Type B pancreatic cell (in vitro differentiated cells): ENCODE measurements around the gene CHMP4B. TPM values are rescaled to one million over a fixed set of nuclear protein-coding genes. Genes with fewer than 3 reads are reported as not detected.

Source experiments
- DNase-seq: peaks from one replicate; pipeline ENCODE4 v3.0.0; 2021; ENCODE audit warnings: mixed read lengths; ENCODE audit not compliant: unreplicated experiment; ENCODE audit errors: extremely low spot score
- H3K27ac Mint-ChIP-seq: 2 replicates; pipeline ENCODE4 v1.8.0; 2021; ENCODE audit warnings: mild to moderate bottlenecking, mixed read lengths
- H3K27me3 Mint-ChIP-seq: 2 replicates; pipeline ENCODE4 v1.8.0; 2021; ENCODE audit warnings: mixed read lengths
- H3K36me3 Mint-ChIP-seq: 2 replicates; pipeline ENCODE4 v1.8.0; 2021; ENCODE audit warnings: mixed read lengths
- H3K4me1 Mint-ChIP-seq: one replicate; pipeline ENCODE4 v1.8.0; 2021; ENCODE audit warnings: mixed read lengths; ENCODE audit not compliant: unreplicated experiment
- H3K4me3 Mint-ChIP-seq: 2 replicates; pipeline ENCODE4 v1.8.0; 2021; ENCODE audit warnings: mild to moderate bottlenecking, mixed read lengths
- H3K9me3 Mint-ChIP-seq: 2 replicates; pipeline ENCODE4 v1.8.0; 2021; ENCODE audit warnings: mixed read lengths
- CTCF ChIP-seq: fragments of 200-600 bp; sonication (generic); conservative IDR thresholded peaks from 2 replicates; pipeline ENCODE4 v1.5.0; 2021; ENCODE audit warnings: antibody characterized with exemption, mild to moderate bottlenecking
- total RNA-seq: library from RNA; stranded (reverse); gene quantifications from 2 replicates; pipeline ENCODE4 v1.2.1, GENCODE V29; 2021; ENCODE audit warnings: low replicate concordance

Gene CHMP4B
- total RNA-seq, 1 donor from 2014 or later, result 111 TPM

GRCh38 chr20:33897313-33897912, 86.3 kb downstream of the CHMP4B start:
- Mint-ChIP-seq H3K4me3 (no peak overlapping the region), H3K4me1 (peaks cover 5% of the 10 kb centered on the region), H3K27ac (no peak overlapping the region), H3K9me3 (no peaks in the 10 kb centered on the region), H3K27me3 (peaks cover 21% of the 10 kb centered on the region), H3K36me3 (no peaks in the 10 kb centered on the region)
- no peak for DNase-seq
- peak; percentile 61 for TF ChIP-seq CTCF

- DNase-seq, result no peak
Observed at GRCh38 chr20:33899106-33899505, 88.0 kb downstream of the CHMP4B start.

DNA sequence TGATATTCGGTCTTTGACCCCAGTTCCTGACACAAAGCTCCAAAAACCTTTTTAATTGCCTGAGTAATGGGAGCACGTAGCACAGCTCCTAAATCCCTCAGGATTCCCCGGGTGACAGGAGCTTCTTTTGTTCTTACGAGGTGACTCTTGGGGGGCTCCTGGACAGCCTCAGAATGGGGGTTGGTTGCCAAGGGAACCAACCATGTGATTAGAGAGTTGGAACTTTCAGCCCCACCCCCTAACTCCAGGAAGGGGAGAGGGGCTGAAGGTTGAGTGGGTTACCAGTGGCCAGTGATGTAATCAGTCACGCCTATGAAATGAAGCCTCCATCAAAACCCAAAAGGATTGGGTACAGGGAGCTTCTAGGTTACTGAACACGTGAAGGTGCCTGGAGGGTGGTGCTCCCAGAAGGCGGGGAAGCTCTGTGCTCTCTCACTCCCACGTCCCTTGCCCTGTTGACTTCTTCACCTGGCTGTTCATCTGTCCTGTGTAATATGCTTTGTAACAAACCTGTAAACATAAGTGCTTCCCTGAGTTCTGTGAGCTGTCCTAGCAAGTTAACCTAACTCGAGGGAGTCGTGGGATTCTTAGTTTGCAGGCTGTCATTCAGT, 89.5 kb downstream of the CHMP4B start:
- TF ChIP-seq CTCF, result no peak
- Mint-ChIP-seq H3K27ac (no peak overlapping the region), H3K27me3 (peaks cover 19% of the 10 kb centered on the region), H3K4me3 (no peak overlapping the region), H3K9me3 (no peaks in the 10 kb centered on the region), H3K4me1 (peaks cover 5% of the 10 kb centered on the region), H3K36me3 (no peaks in the 10 kb centered on the region)
- no peak for DNase-seq

More at GRCh38 chr20:33899106-33899505, 88.0 kb downstream of the CHMP4B start:
- Mint-ChIP-seq H3K4me3 (no peak overlapping the region), H3K36me3 (no peaks in the 10 kb centered on the region), H3K27me3 (peaks cover 21% of the 10 kb centered on the region), H3K4me1 (peaks cover 5% of the 10 kb centered on the region), H3K9me3 (no peaks in the 10 kb centered on the region), H3K27ac (no peak overlapping the region)
- no peak for TF ChIP-seq CTCF

GRCh38 chr20:33901132-33901523, 90.0 kb downstream of the CHMP4B start:
- no peak for DNase-seq
- Mint-ChIP-seq H3K27me3 (peaks cover 15% of the 10 kb centered on the region), H3K36me3 (no peaks in the 10 kb centered on the region), H3K4me1 (peaks cover 5% of the 10 kb centered on the region), H3K4me3 (no peak overlapping the region), H3K9me3 (no peaks in the 10 kb centered on the region), H3K27ac (no peak overlapping the region)
- no peak for TF ChIP-seq CTCF

DNA sequence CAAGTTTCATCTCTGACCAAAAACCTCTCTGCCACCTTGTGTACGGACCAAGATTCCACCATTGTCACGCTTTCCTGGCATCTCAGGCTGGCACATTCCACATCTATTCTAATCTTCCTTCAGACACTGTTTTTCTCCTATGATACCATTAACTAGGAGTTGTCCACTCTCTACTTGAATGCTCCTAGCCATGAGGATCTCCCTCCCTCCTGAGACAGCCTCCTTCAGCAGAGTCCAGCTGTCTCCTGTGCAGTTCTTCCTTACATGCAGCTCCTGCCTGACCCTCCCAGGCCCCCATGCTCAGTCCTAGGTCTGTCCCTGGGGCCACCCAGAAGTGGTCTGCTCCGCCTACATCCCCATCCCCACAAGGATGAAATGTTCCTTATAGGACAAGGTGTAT, 90.9 kb downstream of the CHMP4B start:
- Mint-ChIP-seq H3K27ac (no peak overlapping the region), H3K4me3 (no peak overlapping the region), H3K36me3 (no peaks in the 10 kb centered on the region), H3K9me3 (no peaks in the 10 kb centered on the region), H3K4me1 (peaks cover 5% of the 10 kb centered on the region), H3K27me3 (peaks cover 10% of the 10 kb centered on the region)
- DNase-seq, result no peak
- TF ChIP-seq CTCF, result no peak

Other genes starting within 250 kb of the CHMP4B start
- gene C20orf144, start 149.0 kb upstream of the CHMP4B start, total RNA-seq, result 0.29 and 0.82 TPM in 2 replicates
- 1.7 and 2.6 TPM in 2 replicates for gene ACTL10, start 144.4 kb upstream of the CHMP4B start, total RNA-seq
- gene NECAB3, start 136.9 kb upstream of the CHMP4B start, total RNA-seq, result 67.4 and 68.2 TPM in 2 replicates
- gene E2F1, start 125.0 kb upstream of the CHMP4B start, total RNA-seq, result 20.7 and 32.8 TPM in 2 replicates
- 10.3 and 12.2 TPM in 2 replicates for gene PXMP4, start 91.0 kb upstream of the CHMP4B start, total RNA-seq
- gene ZNF341, start 79.4 kb upstream of the CHMP4B start, total RNA-seq, result 4.6 and 5.8 TPM in 2 replicates
- gene RALY, start 182.6 kb downstream of the CHMP4B start, total RNA-seq, result 200 and 215 TPM in 2 replicates